Measurements from ENCODE around the gene KDM2B. TPM values are rescaled to one million over a fixed set of nuclear protein-coding genes. Genes with fewer than 3 reads are reported as not detected.

KDM2B gene
- total and polyA plus RNA-seq, 2 experiments from 2014 or later = 13.6 to 22.7 TPM

DNA sequence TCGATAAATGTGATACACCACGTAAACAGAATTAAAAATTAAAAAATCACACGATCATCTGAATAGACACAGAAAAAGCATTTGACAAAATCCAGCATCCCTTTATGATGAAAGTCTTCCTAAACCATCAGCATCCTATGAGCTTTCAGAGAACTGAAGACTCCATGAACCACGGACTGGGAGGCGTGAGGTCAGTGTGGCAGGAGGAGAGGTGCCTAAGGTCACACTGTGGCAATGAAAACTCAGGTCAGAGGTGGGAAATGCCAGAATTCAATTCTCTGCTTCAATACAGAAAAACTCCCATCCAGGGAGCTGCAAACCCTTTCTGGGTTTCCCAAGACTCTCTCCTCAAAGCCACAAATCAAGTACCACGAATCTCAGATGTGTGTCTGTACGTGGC is 51.6 kb downstream of the KDM2B start:
- 98% methylated on average over 7 of the region's 7 CpGs for WGBS (ENCODE audit: low lambda C conversion rate, missing lambda C conversion rate)
- no peaks in the 10 kb centered on the region for H3K79me2 ChIP-seq
- H3K4me1 ChIP-seq (ENCODE audit: insufficient read depth) = peaks cover 5% of the 10 kb centered on the region
- no peak overlapping the region for H3K27ac ChIP-seq
- H3K9me3 ChIP-seq (ENCODE audit: low read depth) = no peaks in the 10 kb centered on the region
- H2AFZ ChIP-seq = no peak overlapping the region
- H3K36me3 ChIP-seq (replicated peaks; ENCODE audit: insufficient read depth, low read depth) = no peaks in the 10 kb centered on the region
- no peaks in the 10 kb centered on the region for H4K20me1 ChIP-seq (ENCODE audit: insufficient read depth, poor library complexity, severe bottlenecking)
- H3K9me2 ChIP-seq (replicated peaks; ENCODE audit: insufficient read depth) = no peaks in the 10 kb centered on the region
- TF ChIP-seq EZH2 (IDR thresholded peaks at IDR 0.05; ENCODE audit: borderline replicate concordance) = no peak
- no peak for TF ChIP-seq EZH2phosphoT487 (IDR thresholded peaks at IDR 0.05; ENCODE audit: low read depth, severe bottlenecking, unreplicated experiment)
- TF ChIP-seq, protein P1, sequence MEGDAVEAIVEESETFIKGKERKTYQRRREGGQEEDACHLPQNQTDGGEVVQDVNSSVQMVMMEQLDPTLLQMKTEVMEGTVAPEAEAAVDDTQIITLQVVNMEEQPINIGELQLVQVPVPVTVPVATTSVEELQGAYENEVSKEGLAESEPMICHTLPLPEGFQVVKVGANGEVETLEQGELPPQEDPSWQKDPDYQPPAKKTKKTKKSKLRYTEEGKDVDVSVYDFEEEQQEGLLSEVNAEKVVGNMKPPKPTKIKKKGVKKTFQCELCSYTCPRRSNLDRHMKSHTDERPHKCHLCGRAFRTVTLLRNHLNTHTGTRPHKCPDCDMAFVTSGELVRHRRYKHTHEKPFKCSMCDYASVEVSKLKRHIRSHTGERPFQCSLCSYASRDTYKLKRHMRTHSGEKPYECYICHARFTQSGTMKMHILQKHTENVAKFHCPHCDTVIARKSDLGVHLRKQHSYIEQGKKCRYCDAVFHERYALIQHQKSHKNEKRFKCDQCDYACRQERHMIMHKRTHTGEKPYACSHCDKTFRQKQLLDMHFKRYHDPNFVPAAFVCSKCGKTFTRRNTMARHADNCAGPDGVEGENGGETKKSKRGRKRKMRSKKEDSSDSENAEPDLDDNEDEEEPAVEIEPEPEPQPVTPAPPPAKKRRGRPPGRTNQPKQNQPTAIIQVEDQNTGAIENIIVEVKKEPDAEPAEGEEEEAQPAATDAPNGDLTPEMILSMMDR (IDR thresholded peaks at IDR 0.05; ENCODE audit: poor library complexity) = no peak
- no peak overlapping the region for H3K4me3 ChIP-seq
- no peak for DNase-seq (ENCODE audit: low spot score)
- no peaks in the 10 kb centered on the region for H3K27me3 ChIP-seq
- no peak overlapping the region for H3K4me2 ChIP-seq

DNA sequence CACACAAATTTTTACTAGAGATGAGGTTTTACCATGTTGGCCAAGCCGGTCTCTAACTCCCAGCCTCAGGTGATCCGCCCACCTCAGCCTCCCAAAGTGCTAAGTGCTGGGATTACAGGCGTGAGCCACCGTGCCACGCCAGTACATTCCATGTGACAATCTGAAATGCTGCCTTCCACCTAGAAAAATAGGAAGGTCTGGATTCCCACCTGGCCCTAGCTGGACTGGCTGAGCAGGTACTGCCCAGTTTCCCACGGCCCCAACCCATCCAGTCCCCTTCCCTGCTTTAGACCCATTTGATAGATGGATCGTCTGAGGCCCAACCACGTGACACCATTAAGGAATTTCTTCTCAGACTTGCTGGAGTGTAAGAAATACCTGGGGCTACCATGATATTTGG is 55.4 kb downstream of the KDM2B start:
- 91% methylated on average over 8 of the region's 8 CpGs for WGBS (ENCODE audit: low lambda C conversion rate, missing lambda C conversion rate)
- H3K27me3 ChIP-seq = no peaks in the 10 kb centered on the region
- no peak overlapping the region for H3K4me3 ChIP-seq
- no peaks in the 10 kb centered on the region for H4K20me1 ChIP-seq (ENCODE audit: insufficient read depth, poor library complexity, severe bottlenecking)
- no peaks in the 10 kb centered on the region for H3K9me2 ChIP-seq (replicated peaks; ENCODE audit: insufficient read depth)
- H3K27ac ChIP-seq = no peak overlapping the region
- H3K4me2 ChIP-seq = no peak overlapping the region
- H3K36me3 ChIP-seq (replicated peaks; ENCODE audit: insufficient read depth, low read depth) = no peaks in the 10 kb centered on the region
- no peak overlapping the region for H2AFZ ChIP-seq
- no peaks in the 10 kb centered on the region for H3K4me1 ChIP-seq (ENCODE audit: insufficient read depth)
- H3K9me3 ChIP-seq (ENCODE audit: low read depth) = no peaks in the 10 kb centered on the region
- no peak for DNase-seq (ENCODE audit: low spot score)
- no peak for TF ChIP-seq EZH2phosphoT487 (IDR thresholded peaks at IDR 0.05; ENCODE audit: low read depth, severe bottlenecking, unreplicated experiment)
- TF ChIP-seq EZH2 (IDR thresholded peaks at IDR 0.05; ENCODE audit: borderline replicate concordance) = no peak
- TF ChIP-seq, protein P1 (IDR thresholded peaks at IDR 0.05; ENCODE audit: poor library complexity) = no peak
- no peaks in the 10 kb centered on the region for H3K79me2 ChIP-seq

DNA sequence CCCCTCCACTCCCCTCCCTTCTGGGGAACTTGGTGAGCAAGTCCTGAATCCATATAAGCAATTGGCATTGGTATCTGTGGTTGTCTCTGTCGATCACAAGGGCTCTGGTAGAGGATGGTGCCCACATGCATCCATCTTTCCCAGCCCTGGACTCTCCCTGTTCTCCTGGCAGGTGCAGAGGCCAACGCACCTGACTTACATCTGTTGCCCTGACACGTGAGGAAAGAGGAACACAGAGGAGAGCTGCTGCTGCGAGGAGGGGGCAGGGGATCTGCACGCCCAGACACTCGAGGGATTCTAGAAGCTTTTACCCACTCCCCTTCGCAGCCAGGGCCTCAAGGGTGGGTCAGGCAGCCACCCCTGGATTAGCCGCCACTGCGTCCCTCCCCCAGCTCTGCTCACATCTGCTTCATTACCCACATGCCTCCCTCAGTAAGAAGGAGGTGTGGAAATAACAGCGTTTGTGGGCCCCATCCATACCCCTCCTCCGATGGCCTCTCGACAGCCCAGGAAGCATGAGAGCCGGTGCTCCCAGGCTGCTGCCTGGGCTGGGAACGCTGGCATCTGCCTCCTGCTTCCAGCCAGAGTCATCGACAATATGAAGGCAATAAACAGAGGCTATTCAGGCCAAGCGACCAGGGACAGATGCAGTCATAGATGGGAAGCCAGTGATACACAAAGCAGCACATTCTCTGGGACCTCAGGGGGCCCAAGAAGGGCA is 56.5 kb downstream of the KDM2B start:
- H3K27ac ChIP-seq = no peak overlapping the region
- H3K4me2 ChIP-seq = no peak overlapping the region
- no peaks in the 10 kb centered on the region for H3K9me2 ChIP-seq (replicated peaks; ENCODE audit: insufficient read depth)
- TF ChIP-seq, protein P1 (IDR thresholded peaks at IDR 0.05; ENCODE audit: poor library complexity) = no peak
- TF ChIP-seq EZH2phosphoT487 (IDR thresholded peaks at IDR 0.05; ENCODE audit: low read depth, severe bottlenecking, unreplicated experiment) = no peak
- no peak for TF ChIP-seq EZH2 (IDR thresholded peaks at IDR 0.05; ENCODE audit: borderline replicate concordance)
- H3K4me3 ChIP-seq = no peak overlapping the region
- 68% methylated on average over 16 of the region's 16 CpGs for WGBS (ENCODE audit: low lambda C conversion rate, missing lambda C conversion rate)
- no peaks in the 10 kb centered on the region for H3K36me3 ChIP-seq (replicated peaks; ENCODE audit: insufficient read depth, low read depth)
- no peak for DNase-seq (ENCODE audit: low spot score)
- no peaks in the 10 kb centered on the region for H4K20me1 ChIP-seq (ENCODE audit: insufficient read depth, poor library complexity, severe bottlenecking)
- H3K4me1 ChIP-seq (ENCODE audit: insufficient read depth) = no peaks in the 10 kb centered on the region
- H3K27me3 ChIP-seq = no peaks in the 10 kb centered on the region
- H2AFZ ChIP-seq = no peak overlapping the region
- H3K9me3 ChIP-seq (ENCODE audit: low read depth) = no peaks in the 10 kb centered on the region
- no peaks in the 10 kb centered on the region for H3K79me2 ChIP-seq
